HPDE6-E6E7 (cell line): ENCODE data around the gene NUAK2.

Source experiments
- DNase-seq: peaks from one replicate; pipeline ENCODE4 v3.0.0; 2011; ENCODE audit warnings: missing footprints; ENCODE audit errors: extremely low spot score

The NUAK2 gene

DNA sequence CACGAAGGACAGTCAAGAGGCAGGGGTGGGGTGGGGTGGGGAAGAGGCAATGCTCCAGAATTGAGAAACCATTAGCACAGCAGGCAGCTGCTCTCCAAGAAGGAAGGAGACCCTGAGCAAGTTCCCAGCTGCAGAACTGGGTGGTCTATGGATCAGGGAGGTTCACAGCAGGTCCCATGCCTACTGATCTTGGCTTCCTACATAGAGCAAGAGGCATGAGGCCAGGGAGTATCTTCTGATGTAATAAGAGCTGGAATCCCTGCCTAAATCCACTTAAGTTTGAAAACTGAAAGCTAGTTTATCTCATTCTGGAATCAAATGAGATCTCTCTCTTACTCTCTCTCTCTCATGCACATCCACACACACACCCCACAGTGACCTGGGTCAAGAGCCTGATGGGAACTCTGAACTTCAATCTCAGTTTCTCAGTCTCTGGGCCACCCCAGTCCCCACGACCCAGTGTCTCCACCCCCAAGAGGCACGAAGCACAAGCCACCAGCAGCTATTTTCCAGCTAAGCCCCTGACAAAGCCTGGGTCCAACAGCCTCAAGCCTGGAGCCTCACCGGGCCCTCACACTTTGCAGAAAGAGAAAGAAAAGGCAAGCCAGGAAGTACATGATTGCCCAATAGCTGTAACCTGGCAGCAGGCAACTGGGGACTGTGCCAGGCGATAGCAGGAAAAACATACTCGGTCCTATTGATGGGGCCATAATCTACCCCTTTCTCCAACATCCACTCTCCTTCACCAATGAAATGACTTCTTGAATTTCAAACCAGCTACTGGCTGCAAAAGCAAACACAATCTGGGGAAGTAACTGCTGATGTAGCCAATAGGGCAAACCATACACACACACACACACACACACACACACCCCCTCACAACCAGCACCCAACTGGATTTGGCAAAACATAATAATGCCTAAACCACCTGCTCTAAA lies 2.2 kb downstream of the NUAK2 start:
- DNase-seq: peak; percentile 70

DNA sequence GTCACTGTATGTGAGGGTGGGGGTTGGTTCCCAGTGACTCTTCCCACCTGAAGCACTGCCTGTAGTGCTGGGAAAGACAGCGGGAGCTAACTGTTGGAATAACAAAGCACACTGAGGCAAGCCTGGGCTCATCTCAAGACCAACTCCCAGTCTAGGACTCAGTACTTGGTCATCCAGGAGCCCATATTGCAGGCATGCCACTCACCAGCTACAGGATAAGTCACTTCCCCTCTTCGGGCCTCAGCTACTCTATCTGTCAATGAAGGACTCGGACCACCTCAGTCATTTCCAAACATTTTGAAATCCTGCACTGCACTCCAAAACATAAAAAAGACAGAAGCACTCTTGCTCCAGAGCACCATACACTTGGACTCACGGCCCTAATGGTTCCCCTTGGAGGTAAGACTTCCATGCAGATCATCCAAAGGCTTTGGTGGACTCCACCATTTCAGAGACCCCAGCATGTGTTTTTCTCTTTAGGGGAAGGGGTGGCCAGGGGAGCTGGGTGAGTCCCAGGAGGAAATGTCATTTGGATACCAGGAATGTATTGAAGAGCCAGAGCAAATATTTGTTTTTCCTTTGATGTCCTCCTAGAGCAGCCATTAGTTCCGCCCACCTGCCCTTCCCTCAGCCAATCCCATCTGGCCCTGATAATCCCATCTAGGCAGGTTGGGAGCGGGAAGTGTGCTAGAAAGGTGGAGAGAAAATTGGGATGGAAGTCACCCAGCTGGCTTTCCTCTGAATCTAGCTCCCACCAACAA lies 3.1 kb downstream of the NUAK2 start:
- DNase-seq: no peak

DNA sequence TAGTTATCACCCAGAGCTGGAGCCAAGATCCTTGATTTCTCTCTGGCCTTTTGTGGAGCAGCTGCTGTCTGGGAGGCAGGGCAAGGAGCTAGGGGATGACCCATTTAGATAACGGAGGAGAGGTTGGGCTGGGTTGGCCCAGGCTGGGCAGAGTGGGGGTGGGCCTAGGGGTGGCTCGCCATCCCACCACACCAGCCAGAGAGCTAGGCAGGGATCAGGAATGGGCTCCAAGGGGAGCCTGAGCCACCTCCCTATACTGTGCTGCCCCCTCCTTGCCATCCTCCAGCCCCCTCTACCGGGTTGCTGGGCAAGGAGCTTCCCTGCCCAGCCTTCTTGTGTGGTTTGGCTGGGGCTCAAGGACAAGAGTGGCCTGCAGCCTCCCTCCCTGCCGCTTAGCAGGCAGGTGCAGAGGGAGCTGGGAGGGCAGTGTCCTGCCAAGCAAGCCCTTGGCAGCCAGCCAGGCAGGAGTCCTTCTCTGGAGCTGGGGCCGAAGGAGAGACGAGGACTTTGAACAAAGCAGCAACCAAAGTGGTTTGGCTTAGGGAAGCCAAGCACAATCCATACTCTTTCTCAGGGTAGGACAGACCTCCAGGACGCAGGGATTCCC lies 4.1 kb downstream of the NUAK2 start:
- no peak for DNase-seq

DNA sequence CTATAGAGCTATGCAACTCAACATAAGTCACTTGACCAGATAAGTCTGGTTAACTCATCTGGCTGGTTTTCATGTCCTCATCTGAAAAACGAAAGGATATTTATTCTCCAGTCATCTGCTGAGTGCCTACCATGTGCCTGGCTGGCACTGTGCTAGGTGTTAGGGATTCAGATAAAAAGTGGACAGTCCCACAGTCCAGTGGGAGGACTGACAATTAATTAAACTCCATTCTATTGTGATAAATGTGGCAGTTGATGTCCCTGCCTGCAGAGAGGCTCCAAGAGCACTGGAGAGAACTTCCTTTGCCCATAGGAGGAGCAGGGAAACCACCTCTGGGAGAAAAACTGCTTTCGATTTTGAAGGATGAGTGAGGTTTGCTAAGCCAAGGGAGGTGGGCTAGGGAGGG lies 5.4 kb downstream of the NUAK2 start:
- DNase-seq: no peak

DNA sequence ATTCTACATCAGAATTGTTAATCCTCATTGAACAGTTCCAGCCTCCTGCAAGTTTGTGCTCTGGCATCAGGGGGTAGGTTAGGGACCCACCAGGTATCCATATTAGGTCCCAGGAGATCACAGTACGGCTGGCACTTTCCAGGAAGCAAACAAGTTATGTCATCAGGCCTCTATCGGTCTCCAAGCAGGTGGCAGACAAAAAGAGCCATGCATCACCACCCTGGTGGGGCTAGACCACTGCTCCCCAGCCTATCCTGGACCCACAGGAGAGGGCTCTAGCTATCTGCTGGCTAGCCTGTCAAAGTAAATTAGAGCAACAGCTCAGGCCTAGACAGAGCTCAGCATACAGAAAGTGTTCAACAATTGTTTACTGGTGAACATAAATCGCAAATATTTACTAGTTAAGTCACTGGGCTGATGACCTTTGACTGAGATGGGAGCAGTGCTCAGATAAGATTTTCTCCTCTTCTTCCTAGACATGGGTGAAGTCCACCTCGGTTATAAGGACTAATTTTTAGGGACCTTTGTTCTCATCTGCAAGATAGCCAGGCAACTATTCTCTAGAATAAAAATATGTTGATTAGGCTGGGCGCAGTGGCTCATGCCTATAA lies 6.4 kb downstream of the NUAK2 start:
- DNase-seq: no peak

DNA sequence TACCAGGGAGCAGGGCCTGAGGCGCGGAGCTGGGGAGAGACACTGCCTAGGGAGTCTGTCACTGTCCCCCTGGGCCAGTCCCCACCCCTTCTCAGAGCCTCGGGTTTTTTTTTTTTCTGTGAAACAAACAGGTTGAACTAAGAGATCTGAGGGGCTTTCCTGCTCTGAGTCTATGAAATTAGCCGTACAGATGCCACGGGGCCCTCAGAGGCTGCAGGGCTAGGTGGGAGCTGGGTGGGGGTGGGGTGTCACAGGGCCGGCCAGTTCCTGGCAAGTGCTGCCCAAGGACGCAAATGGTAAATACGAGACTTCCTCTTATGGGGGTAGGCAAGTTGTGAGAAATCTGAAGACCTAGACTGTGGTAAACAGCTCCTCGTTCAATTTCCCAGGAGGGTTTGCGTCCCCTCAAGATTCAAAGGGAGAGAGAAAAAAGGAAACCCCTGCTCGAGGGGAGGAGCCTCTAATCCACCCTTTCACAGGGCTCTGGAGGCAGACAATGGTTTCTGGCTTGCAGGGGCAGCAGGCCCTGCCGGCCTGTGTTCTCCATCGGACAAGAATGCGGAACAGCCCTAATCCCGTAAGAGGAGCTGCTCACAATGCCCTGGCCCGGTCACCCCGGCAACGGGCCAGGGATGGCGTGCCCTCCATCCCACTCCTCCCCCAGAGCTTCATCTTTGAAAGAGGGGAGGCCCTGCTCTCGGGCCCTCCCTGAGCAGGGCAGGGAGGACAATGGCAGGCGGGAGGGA lies 7.8 kb downstream of the NUAK2 start:
- no peak for DNase-seq

DNA sequence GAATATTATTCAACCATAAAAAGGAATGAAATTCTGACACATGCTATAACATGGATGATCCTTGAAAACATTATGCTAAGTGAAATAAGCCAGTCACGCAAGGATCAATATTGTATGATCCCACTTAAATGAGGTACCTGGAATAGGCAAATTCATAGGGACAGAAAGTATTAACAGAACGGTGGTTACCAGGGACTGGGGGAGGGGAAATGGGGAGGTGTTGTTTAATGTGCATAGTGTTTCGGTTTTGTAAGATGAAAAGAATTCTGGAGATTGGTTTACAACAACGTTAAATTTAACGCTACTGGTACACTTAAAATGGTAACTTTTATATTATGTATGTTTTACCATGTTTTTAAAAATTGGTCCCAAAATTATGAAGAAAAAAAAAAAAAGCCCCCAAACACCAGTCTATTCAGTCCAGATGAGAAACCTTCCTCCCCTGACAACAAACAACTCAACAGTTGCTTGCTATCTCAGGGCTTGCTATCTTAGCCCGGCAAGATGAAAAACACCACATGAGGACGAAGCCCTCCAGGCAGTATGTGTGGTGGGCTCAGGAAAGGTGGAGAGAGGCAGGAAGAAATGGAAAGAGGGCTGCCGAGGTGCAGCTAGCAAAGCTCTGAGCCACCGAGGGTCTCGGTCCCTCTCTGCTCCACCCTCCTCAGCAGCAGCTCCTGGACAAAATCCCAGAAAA lies 8.5 kb downstream of the NUAK2 start:
- DNase-seq: no peak

DNA sequence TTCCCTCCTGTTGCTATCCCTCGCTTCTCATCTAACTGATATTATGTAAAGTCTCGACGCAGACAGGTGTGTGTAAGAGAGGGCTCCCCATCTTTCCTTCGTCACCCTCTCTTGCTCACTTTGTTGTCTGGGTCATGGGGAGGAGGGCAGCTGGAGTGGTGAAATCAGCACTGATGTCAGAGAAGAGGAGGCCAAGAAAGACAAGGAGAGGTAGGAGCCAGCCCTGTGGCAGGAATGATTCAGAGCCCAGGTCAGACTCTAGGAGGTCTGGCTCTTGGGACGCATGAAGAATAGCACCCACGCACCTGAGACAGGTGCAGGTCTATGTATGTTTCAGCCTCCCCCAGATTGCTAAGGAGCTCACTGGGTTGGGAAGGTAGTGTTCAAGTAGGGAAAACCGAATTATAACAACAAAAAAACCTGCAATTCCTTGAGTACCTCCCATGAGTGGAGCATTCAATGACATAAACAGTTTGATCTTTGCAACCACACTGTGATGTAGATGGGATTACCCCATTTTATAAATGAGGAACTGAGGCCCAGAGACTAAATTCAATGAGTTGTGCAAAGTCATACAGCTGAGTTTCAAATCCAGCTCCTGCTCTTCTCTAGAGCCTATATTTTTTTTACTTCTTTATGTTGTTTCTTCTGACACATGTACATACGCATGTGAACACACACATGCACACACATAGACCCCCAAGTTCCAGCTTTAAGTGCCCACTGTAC lies 10.4 kb downstream of the NUAK2 start:
- no peak for DNase-seq

DNA sequence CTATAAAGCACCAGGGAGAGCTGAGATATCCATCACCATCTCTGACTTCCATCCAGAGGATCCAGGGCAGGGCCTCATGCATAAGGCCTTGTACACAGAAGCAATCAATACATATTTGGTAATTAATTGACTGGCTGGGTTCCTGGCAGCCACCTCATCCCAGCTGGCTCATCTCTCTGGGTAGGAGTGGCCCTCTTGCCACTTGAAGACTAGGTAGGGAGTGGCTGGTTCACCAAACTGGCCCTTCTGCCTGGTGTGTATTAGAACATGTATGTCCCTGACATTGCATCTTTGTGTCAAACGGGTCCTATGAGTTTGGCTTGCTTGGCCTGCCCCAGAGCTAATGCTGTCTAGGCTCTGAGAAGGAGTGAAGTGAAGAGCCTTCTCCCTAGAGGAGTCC lies 11.8 kb downstream of the NUAK2 start:
- no peak for DNase-seq

DNA sequence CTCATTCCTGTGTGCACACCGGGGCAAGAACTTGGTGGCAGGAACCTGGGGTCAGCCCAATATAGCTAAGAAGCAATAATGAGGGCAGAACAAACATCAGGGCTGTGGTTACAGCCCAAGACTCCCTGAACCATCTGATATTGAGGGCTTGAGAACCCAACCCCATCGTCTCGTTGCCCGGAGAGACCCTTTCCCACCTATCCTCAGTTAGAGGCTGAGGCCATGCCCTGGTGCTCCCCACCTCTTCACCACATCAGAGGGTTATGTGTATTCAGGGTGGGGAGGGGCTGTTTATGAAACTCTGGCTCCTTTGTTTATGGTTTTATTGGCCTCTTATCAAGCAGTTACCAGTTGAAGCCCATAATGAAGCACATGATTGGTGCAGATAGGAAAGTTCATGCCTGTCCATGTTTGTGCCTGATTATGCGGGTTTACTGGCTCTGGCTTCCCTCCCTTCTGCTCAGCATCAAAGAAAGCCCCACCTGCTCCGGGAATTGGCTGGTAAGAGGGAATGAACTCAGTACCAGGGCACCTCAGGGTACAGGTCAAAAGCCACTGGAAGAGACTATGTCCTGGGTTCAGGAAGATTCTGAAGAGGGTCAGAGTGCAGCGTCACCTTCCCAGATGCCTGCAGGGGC lies 14.5 kb downstream of the NUAK2 start:
- no peak for DNase-seq

DNA sequence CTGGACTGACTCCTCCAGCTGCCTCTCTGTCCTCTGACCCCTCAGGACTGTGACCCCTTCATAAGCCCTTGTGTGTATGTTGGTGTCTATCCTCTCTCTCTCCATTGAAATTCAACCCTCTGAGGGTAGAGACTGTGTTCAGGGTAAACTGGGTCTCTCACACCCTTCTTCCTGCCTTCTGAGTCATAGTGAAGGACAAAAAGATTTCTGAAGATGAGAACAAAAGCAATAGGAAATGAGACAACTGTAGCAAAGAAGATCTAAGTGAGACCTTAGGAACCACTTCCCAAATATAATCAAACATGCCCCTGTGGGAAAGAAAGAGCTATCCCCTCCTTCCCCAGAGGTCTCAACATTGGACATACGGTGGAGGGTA lies 16.9 kb downstream of the NUAK2 start:
- DNase-seq: no peak

DNA sequence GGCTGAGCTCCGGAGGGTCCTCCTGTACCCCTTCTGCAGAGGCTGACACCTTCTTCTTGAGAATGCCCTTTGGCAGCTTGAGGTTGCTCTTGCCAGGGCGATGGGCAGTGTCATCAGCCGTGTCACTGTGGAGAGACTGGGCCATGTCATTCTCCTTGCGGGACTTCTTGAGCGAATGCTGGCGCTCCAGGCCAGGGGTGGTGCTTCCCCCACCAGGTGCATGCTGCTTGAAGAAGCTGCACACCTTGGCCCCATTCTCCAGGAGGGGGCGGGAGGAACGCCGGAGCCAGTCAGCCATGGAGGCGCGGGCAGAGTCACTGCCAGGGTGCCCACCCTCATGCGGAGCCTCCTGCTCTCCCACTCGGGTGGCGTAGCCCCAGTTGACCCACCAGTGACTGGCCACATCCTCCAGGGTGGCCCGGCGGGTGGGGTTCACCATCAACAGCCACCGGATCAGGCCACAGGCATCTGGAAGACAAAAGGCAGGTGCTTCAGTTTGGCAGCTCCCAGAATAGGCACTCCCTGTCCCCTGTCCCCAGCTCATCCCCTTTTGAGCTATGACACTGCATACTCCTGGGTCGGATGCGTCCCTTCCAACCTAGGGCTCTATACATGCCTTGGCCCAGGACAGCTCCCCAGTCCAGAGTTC lies 17.4 kb downstream of the NUAK2 start:
- no peak for DNase-seq

DNA sequence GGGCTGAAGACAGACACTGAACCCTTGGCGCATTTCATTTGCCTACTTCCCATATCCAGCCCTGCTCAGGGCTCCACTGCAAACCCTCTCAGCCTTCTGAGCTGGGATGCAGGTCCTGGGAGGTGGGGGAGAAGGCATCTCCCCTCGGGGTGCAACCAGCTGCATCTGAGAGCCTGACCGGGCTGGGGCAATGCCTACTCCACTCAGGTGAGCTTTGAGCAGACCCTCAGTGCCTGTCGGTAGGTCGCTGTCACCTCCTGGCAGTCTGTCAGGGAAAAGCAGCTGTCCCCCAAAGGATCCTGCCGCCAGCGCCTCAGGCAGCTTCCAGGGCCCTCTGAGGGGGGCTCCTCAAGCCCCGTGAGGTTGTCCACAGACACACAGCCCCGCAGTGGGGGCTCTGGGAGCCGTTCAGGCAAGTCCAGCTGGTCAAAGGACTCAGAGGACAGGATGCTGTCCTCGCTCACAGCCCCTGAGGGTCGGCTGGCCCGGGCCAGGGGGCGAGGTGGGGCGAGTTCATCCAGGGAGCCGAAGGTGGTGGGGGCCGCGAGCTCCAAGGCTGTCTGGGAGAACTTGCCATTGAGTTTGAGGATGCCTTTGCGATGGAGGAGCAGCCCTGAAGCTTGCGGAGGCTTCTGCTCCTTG lies 18.2 kb downstream of the NUAK2 start:
- DNase-seq: no peak

DNA sequence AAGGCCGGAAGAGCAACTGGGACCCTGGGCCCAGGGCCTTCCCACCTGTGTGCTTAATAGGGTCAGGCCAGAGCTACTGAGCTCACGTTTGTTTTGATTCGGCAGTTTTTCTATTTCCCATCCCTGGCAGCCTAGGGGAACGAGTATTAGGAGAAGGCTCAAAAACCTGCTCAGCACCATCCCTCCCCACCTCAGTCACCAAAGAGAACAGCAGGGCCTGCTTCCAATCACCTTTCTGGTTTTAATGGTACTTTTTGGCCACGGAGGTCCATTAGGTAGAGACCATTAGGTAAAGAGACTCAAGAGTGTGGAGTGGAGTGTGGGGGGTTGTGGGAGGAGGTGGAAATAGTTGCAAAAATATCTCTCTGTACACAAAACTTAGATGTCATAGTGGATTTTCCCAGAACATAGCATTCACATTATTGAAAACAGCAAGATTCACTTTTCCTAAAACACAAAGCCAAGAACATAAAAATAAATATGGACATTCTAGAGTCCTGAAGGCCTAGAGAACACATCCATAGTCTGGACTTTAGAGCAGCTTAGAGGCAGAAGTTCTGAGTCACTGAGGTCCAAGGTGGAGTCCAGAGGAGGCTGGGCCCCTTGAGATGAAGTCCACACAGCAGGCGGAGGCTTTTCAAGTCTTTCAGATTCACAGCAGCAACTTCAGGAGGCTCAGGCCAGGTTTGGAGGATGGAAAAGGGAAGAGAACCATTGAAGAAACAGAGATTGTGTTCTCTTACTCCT lies 19.5 kb downstream of the NUAK2 start:
- DNase-seq: no peak

DNA sequence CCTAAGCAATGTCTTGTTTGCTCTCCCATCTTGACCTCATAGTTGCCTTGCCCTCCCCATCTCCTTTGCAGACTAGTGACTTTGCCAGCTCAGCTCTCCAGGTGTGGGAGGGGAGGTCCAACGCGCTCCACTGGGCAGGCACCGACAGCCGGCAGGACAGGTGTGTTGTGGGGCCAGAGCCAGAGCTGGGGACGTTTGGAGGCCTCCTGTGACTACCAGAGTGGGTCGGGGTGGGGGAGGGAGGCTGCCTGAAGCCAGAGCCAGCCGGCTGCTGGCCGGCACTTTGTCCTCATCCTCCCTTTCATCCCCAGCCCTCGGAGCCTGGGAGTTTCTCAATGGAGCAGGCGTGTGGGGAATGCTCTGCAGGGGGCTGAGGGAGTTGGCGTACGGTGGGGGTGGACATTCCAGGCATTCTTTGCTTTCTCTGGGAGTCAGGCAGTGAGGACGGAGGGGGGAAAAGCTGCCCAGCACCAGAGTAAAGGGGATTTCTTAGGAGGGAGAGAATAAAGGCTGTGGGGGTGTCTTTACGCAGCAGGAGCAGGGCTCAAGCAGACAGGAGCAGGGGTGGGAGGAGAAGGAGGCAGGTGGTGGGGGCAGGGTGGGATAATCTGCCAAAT lies 20.2 kb downstream of the NUAK2 start:
- DNase-seq: no peak

DNA sequence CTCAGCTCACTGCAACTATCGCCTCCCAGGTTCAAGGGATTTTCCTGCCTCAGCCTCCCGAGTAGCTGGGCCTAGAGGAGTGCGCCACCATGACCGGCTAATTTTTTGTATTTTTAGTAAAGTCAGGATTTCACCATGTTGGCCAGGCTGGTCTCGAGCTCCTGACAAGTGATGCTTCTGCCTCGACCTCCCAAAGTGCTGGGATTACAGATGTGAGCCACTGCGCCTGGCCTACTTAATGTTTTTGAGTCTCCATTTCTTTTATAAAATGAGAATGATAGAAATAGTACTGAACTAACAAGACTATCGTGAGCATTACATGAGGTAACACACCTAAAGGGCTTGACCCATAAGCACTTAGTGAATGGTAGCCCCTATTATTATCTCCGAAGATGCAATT lies 21.4 kb downstream of the NUAK2 start:
- no peak for DNase-seq

DNA sequence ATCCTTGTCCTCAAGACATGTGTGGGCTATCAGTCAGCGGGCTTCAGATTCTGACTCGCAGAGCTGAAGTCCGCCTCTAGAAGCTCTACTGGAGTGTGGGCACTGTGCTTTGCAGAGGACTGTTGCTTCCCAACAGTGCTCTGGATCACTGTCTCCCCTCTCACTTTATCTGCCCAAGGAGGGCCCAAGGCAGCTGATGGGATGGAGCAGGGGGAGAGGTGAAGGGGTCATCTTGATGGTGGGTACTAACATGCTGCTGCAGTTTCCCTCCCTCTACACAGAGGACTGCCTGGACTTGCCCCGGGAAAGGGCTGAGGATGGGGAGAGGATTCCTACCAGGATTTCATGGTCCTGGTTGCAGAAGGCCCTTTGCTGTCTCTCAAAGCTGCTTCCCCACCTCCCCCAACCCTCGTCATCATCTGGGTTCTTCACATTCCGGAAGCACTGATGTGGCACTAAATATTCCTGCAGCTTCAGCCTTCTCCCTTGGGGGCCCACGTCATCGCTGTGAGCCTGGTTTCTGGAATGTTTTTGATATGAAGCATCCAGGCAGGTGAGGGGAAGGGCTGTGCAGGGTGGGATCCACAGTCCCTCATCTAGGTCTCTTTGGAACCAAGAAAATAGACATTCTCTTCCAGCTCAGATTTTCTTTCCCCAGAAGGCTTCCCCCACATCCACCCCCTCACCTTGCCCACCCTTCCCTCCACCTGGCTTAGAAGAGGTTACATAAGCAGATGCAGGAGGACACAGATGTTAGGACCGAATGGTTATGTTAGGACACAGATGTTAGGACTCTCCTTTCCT lies 23.2 kb downstream of the NUAK2 start:
- DNase-seq: peak; percentile 83
